T-helper 2 cell (primary cell): Measurements from ENCODE around the gene FNBP1.

Experiments used
- DNase-seq, 5 experiments: peaks; one replicate each; pipeline versions ENCODE4 v3.0.0 to v3.0.0-alpha.2; 2012 to 2022

The FNBP1 gene

GRCh38 chr9:129889122-129889940 is 153.7 kb downstream of the FNBP1 start:
- peak in 2 of 5 experiments; percentile 70 to 83 for DNase-seq

- peak; percentile 65 to 100 (median 86) for DNase-seq
Observed at GRCh38 chr9:129888293-129889121, 154.5 kb downstream of the FNBP1 start.

GRCh38 chr9:129887334-129888292 is 155.4 kb downstream of the FNBP1 start:
- DNase-seq, result peak in 4 of 5 experiments; percentile 56 to 89 (median 82)

- peak in 4 of 5 experiments; percentile 37 to 94 (median 76) for DNase-seq
Observed at GRCh38 chr9:129886226-129887174, 156.5 kb downstream of the FNBP1 start.

GRCh38 chr9:129885670-129886106 is 157.3 kb downstream of the FNBP1 start:
- DNase-seq, result peak; percentile 64 to 92 (median 85)

- DNase-seq, result peak in 2 of 5 experiments; percentile 25 to 62
Observed at GRCh38 chr9:129885018-129885669, 157.8 kb downstream of the FNBP1 start.

GRCh38 chr9:129884220-129885017 is 158.6 kb downstream of the FNBP1 start:
- DNase-seq, result peak; percentile 89 to 98 (median 94)

- DNase-seq, result no peak
Observed at GRCh38 chr9:129881547-129882324, 161.3 kb downstream of the FNBP1 start.

GRCh38 chr9:129880654-129881546 is 162.1 kb downstream of the FNBP1 start:
- no peak for DNase-seq

GRCh38 chr9:129879991-129880653 is 162.9 kb downstream of the FNBP1 start:
- no peak for DNase-seq

- DNase-seq, result no peak
Observed at GRCh38 chr9:129879103-129879699, 163.8 kb downstream of the FNBP1 start.

- DNase-seq, result no peak
Observed at GRCh38 chr9:129878291-129878690, 164.7 kb downstream of the FNBP1 start.

GRCh38 chr9:129876815-129877214 is 166.2 kb downstream of the FNBP1 start:
- no peak for DNase-seq

- DNase-seq, result no peak
Observed at GRCh38 chr9:129875687-129876395, 167.1 kb downstream of the FNBP1 start.

- no peak for DNase-seq
Observed at GRCh38 chr9:129875181-129875611, 167.8 kb downstream of the FNBP1 start.
